IMR-90 (cell line): Measurements from ENCODE around the gene CFAP97D2. TPM values are rescaled to one million over a fixed set of nuclear protein-coding genes. Genes with fewer than 3 reads are reported as not detected.

Experiments
- FOS ChIP-seq: fragments of 150-350 bp; IDR thresholded peaks from 2 replicates; pipeline ENCODE4 v1.6.1; 2016; ENCODE audit warnings: low read depth, low read length
- MAZ ChIP-seq: IDR thresholded peaks from 2 replicates; pipeline ENCODE4 v1.6.1; 2012; ENCODE audit warnings: low read depth, mild to moderate bottlenecking, low read length, improper control_type of control experiment, moderate library complexity, borderline replicate concordance
- NFE2L2 ChIP-seq: fragments of 150-350 bp; IDR thresholded peaks from 2 replicates; pipeline ENCODE4 v1.6.1; 2016; ENCODE audit warnings: low read depth, mild to moderate bottlenecking, low read length
- polyA plus RNA-seq, 3 experiments: library from polyadenylated mRNA; depleted of rRNA; stranded (reverse); fragments of >200 nt; gene quantifications; 2 replicates each; pipeline ENCODE4 v1.2.3, GENCODE V29; 2012; ENCODE audit warnings: low replicate concordance in 1 of 3
- total RNA-seq: library from RNA; depleted of rRNA; stranded (reverse); fragments of >200 nt; gene quantifications from 2 replicates; pipeline ENCODE4 v1.2.3, GENCODE V29; 2012

The CFAP97D2 gene
- total and polyA plus RNA-seq, 2 of the 4 experiments (the other 2 are of a cell fraction) = not detected

- TF ChIP-seq FOS = no peak
- no peak; the same call in 1 of the 2 replicates for TF ChIP-seq MAZ
- TF ChIP-seq NFE2L2 = no peak
Observed at GRCh38 chr13:114131583-114132418, 47.3 kb upstream of the CFAP97D2 start (continued).
